Neuronal stem cell (in vitro differentiated cells): ENCODE data around the gene SH3PXD2B.
A peak's percentile ranks its signal among the peaks of the same experiment; 100 is the strongest.

ENCODE experiments used
- DNase-seq: peaks from one replicate; pipeline ENCODE4 v3.0.0-alpha.2; 2013; ENCODE audit warnings: low spot score
- H2AFZ ChIP-seq: one replicate; pipeline ENCODE4 v1.6.1; 2013; ENCODE audit warnings: mild to moderate bottlenecking, low read length, inconsistent platforms
- H2AK5ac ChIP-seq: 2 replicates; pipeline ENCODE4 v1.6.1; 2013; ENCODE audit warnings: low read depth, mild to moderate bottlenecking, inconsistent platforms, low read length, moderate library complexity, mixed read lengths
- H2BK120ac ChIP-seq: 2 replicates; pipeline ENCODE4 v1.6.1; 2013; ENCODE audit warnings: low read depth, mild to moderate bottlenecking, inconsistent platforms, low read length, moderate library complexity, mixed read lengths
- H2BK12ac ChIP-seq: one replicate; pipeline ENCODE4 v1.6.1; 2013; ENCODE audit warnings: low read length, inconsistent platforms
- H2BK15ac ChIP-seq: 2 replicates; pipeline ENCODE4 v1.6.1; 2013; ENCODE audit warnings: mild to moderate bottlenecking, low read length, inconsistent platforms, mixed read lengths
- H2BK5ac ChIP-seq: one replicate; pipeline ENCODE4 v1.6.1; 2013; ENCODE audit warnings: inconsistent platforms, mild to moderate bottlenecking, low read length, moderate library complexity
- H3K14ac ChIP-seq: one replicate; pipeline ENCODE4 v1.6.1; 2013; ENCODE audit warnings: low read length, inconsistent platforms
- H3K18ac ChIP-seq: 2 replicates; pipeline ENCODE4 v1.6.1; 2013; ENCODE audit warnings: low read length, inconsistent platforms
- H3K23ac ChIP-seq: 2 replicates; pipeline ENCODE4 v1.6.1; 2013; ENCODE audit warnings: low read depth, mild to moderate bottlenecking, mixed read lengths, low read length, inconsistent platforms; ENCODE audit not compliant: poor library complexity
- H3K27ac ChIP-seq: replicated peaks from 3 replicates; pipeline ENCODE4 v1.5.1; 2013; ENCODE audit warnings: low read length, inconsistent platforms
- H3K27me3 ChIP-seq, 3 experiments: 2 replicates each; pipeline ENCODE4 v1.6.1; 2013; ENCODE audit warnings: low read length in 3 of 3, mild to moderate bottlenecking in 2 of 3, inconsistent platforms in 1 of 3, low read depth in 1 of 3, mixed read lengths in 1 of 3, moderate library complexity in 1 of 3; ENCODE audit not compliant: control insufficient read depth in 3 of 3, insufficient read depth in 3 of 3
- H3K36me3 ChIP-seq, 2 donors: replicated peaks in 1 of 2; 2 replicates each; pipeline ENCODE4 v1.6.1; 2013; ENCODE audit warnings: low read length in 2 of 2; ENCODE audit not compliant: control insufficient read depth in 2 of 2, insufficient read depth in 2 of 2
- H3K4ac ChIP-seq: 2 replicates; pipeline ENCODE4 v1.6.1; 2013; ENCODE audit warnings: inconsistent platforms, mild to moderate bottlenecking, low read length, moderate library complexity
- H3K4me1 ChIP-seq, 2 donors: 1 replicate in 1 of 2; 2 replicates in 1 of 2; pipeline ENCODE4 v1.6.1; 2013; ENCODE audit warnings: low read length in 2 of 2, low read depth in 1 of 2; ENCODE audit not compliant: control insufficient read depth in 2 of 2, insufficient read depth in 1 of 2
- H3K4me2 ChIP-seq: one replicate; pipeline ENCODE4 v1.6.1; 2013; ENCODE audit warnings: mild to moderate bottlenecking, low read length, inconsistent platforms; ENCODE audit not compliant: insufficient read depth, poor library complexity, severe bottlenecking
- H3K4me3 ChIP-seq, 2 donors: 2 replicates each; pipeline ENCODE4 v1.5.1; 2013; ENCODE audit warnings: low read length in 2 of 2, mild to moderate bottlenecking in 2 of 2, inconsistent platforms in 1 of 2, moderate library complexity in 1 of 2
- H3K79me1 ChIP-seq: one replicate; pipeline ENCODE4 v1.6.1; 2013; ENCODE audit warnings: low read depth, mild to moderate bottlenecking, inconsistent platforms, low read length, moderate library complexity
- H3K9ac ChIP-seq: one replicate; pipeline ENCODE4 v1.6.1; 2013; ENCODE audit warnings: mild to moderate bottlenecking, low read depth, low read length, inconsistent platforms; ENCODE audit not compliant: poor library complexity
- H3K9me3 ChIP-seq, 2 donors: replicated peaks in 1 of 2; 2 replicates each; pipeline versions ENCODE3 to v1.6.1; 2013; ENCODE audit warnings: low read length in 2 of 2, mild to moderate bottlenecking in 2 of 2, inconsistent platforms in 1 of 2, low read depth in 1 of 2, mixed read lengths in 1 of 2, moderate library complexity in 1 of 2; ENCODE audit not compliant: control insufficient read depth in 2 of 2, insufficient read depth in 1 of 2
- H4K8ac ChIP-seq: one replicate; pipeline ENCODE4 v1.6.1; 2013; ENCODE audit warnings: low read depth, mild to moderate bottlenecking, inconsistent platforms, low read length, moderate library complexity
- H4K91ac ChIP-seq: one replicate; pipeline ENCODE4 v1.6.1; 2013; ENCODE audit warnings: low read length, low read depth, mild to moderate bottlenecking, inconsistent platforms; ENCODE audit not compliant: poor library complexity
- WGBS, 2 donors: extraction: QIAGEN DNeasy Blood & Tissue Kit; methylation state at CpG; one replicate each; pipeline ENCODE4 v1.1.7; 2013; ENCODE audit warnings: missing lambda C conversion rate in 2 of 2, mixed read lengths in 1 of 2; ENCODE audit not compliant: insufficient read length in 2 of 2, insufficient replicate concordance in 1 of 2; ENCODE audit errors: extremely low coverage in 2 of 2; 5-methylcytosine and 5-hydroxymethylcytosine counted together

Gene SH3PXD2B

GRCh38 chr5:172435362-172436077 lies 18.8 kb downstream of the SH3PXD2B start:
- Histone ChIP-seq H3K36me3 (peaks cover 2 to 72% of the 10 kb centered on the region in 2 donors), H3K27me3 (no peaks in the 10 kb centered on the region), H2BK15ac (no peak overlapping the region), H3K18ac (no peak overlapping the region), H3K9me3 (no peaks in the 10 kb centered on the region), H2AFZ (no peak overlapping the region), H3K4ac (no peak overlapping the region), H3K4me3 (no peak overlapping the region), H4K8ac (no peak overlapping the region), H3K4me2 (no peak overlapping the region), H3K14ac (no peak overlapping the region), H4K91ac (no peak overlapping the region), H3K27ac (no peak overlapping the region), H3K79me1 (peaks cover 9% of the 10 kb centered on the region), H3K4me1 (peaks cover 0 to 8% of the 10 kb centered on the region in 2 donors), H3K9ac (no peak overlapping the region), H3K23ac (no peak overlapping the region), H2AK5ac (no peak overlapping the region), H2BK5ac (no peak overlapping the region), H2BK120ac (no peak overlapping the region), H2BK12ac (no peak overlapping the region)
- no peak for DNase-seq
- no CpG with 5 or more reads among the region's 8 CpGs for WGBS, 2 donors

DNA sequence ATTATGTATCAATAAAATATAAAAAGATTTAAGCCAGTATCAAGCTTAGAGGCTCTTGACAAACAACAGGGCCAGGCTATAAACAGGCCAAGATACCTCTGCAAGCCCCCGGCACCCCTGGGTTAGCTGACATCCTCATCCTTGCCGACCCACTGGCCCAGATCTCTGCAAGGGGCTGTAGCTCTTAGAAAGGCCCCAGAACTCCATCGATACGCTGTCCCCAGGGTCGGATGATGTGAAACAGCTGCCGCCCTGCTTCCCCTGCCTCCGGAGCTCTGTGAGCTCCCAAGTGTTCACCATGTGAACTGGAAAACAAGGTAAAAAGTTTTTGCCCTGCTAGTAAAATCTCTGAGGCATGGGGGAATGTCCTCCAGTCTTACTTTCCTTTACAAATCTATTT lies 20.1 kb downstream of the SH3PXD2B start:
- Histone ChIP-seq H3K14ac (peak overlapping the region; percentile 12), H3K4ac (no peak overlapping the region), H3K27me3 (no peaks in the 10 kb centered on the region), H3K9ac (no peak overlapping the region), H3K23ac (no peak overlapping the region), H4K8ac (no peak overlapping the region), H2BK12ac (no peak overlapping the region), H2AFZ (no peak overlapping the region), H2BK15ac (no peak overlapping the region), H4K91ac (no peak overlapping the region), H3K4me2 (no peak overlapping the region), H2BK120ac (no peak overlapping the region), H3K4me1 (peaks cover 0 to 8% of the 10 kb centered on the region in 2 donors), H3K36me3 (peaks cover 2 to 65% of the 10 kb centered on the region in 2 donors), H3K18ac (peak overlapping the region; percentile 52), H3K27ac (no peak overlapping the region), H3K9me3 (no peaks in the 10 kb centered on the region), H3K79me1 (peaks cover 4% of the 10 kb centered on the region), H2AK5ac (no peak overlapping the region), H2BK5ac (no peak overlapping the region), H3K4me3 (no peak overlapping the region)
- WGBS, 2 donors = no CpG with 5 or more reads among the region's 7 CpGs
- DNase-seq = no peak

DNA sequence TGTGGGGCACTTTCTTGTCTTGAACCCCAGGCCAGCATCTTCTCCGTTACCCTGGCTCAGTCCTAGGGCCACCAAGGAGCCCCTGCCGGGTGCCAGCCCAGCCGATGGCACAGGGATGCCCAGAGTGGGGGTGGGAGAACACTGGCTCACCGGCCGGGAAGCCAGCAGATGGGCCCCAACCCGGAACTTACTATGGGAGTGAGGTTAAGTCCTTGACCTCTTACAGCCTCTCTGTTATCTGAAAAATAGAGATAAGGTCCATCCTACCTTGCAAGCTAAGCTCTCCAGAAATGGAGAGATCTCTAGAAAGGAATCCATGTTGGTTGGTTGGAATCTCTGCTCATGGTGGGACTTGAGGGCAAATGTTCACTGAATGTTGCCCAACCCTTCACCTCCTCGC lies 20.8 kb downstream of the SH3PXD2B start:
- no CpG with 5 or more reads among the region's 7 CpGs for WGBS, 2 donors
- no peak overlapping the region for H3K23ac ChIP-seq

GRCh38 chr5:172433071-172433470 lies 21.3 kb downstream of the SH3PXD2B start:
- Histone ChIP-seq H2BK12ac (no peak overlapping the region), H3K4me3 (no peak overlapping the region), H2BK5ac (no peak overlapping the region), H3K4ac (no peak overlapping the region), H3K4me2 (no peak overlapping the region), H3K4me1 (peaks cover 0 to 3% of the 10 kb centered on the region in 2 donors), H2BK15ac (no peak overlapping the region), H3K23ac (no peak overlapping the region), H3K36me3 (peaks cover 2 to 67% of the 10 kb centered on the region in 2 donors), H3K14ac (no peak overlapping the region), H2AFZ (no peak overlapping the region), H3K27ac (no peak overlapping the region), H4K91ac (no peak overlapping the region), H3K79me1 (peaks cover 4% of the 10 kb centered on the region), H3K9ac (no peak overlapping the region), H4K8ac (no peak overlapping the region), H2BK120ac (no peak overlapping the region), H3K27me3 (no peaks in the 10 kb centered on the region), H3K18ac (no peak overlapping the region), H2AK5ac (no peak overlapping the region), H3K9me3 (no peaks in the 10 kb centered on the region)
- DNase-seq = no peak
- WGBS, 2 donors = no CpG with 5 or more reads among the region's 3 CpGs

More for the DNA sequence above, 20.8 kb downstream of the SH3PXD2B start:
- no peak overlapping the region for H2BK120ac ChIP-seq
- H3K27me3 ChIP-seq = no peaks in the 10 kb centered on the region
- no peak overlapping the region for H3K4me2 ChIP-seq
- no peak overlapping the region for H3K4me3 ChIP-seq
- H3K79me1 ChIP-seq = peaks cover 4% of the 10 kb centered on the region
- H4K91ac ChIP-seq = no peak overlapping the region
- peaks cover 0 to 6% of the 10 kb centered on the region in 2 donors for H3K4me1 ChIP-seq
- H2BK15ac ChIP-seq = no peak overlapping the region
- no peak overlapping the region for H2AFZ ChIP-seq
- no peak overlapping the region for H4K8ac ChIP-seq
- no peak overlapping the region for H3K27ac ChIP-seq
- H3K9me3 ChIP-seq = no peaks in the 10 kb centered on the region
- no peak overlapping the region for H3K18ac ChIP-seq
- H2BK12ac ChIP-seq = no peak overlapping the region
- H3K4ac ChIP-seq = no peak overlapping the region
- no peak overlapping the region for H3K9ac ChIP-seq
- no peak overlapping the region for H2BK5ac ChIP-seq
- no peak for DNase-seq
- no peak overlapping the region for H2AK5ac ChIP-seq
- H3K36me3 ChIP-seq = peaks cover 2 to 64% of the 10 kb centered on the region in 2 donors
- H3K14ac ChIP-seq = no peak overlapping the region
